Fibroblast of mammary gland (primary cell): ENCODE data around the gene MPDU1.

ENCODE experiments used
- DNase-seq: peaks from one replicate; pipeline ENCODE4 v3.0.0-alpha.2; 2010; ENCODE audit warnings: low read depth
- H3K4me3 ChIP-seq: 2 replicates; pipeline ENCODE4 v1.5.1; 2011; ENCODE audit warnings: low read depth, mild to moderate bottlenecking, low read length, moderate library complexity; ENCODE audit not compliant: control insufficient read depth
- CTCF ChIP-seq: conservative IDR thresholded peaks from 2 replicates; pipeline ENCODE4 v1.5.1; 2011; ENCODE audit warnings: low read depth, low read length, inconsistent platforms; ENCODE audit not compliant: control insufficient read depth, insufficient read depth

Gene MPDU1

GRCh38 chr17:7636163-7636562 lies 52.5 kb downstream of the MPDU1 start:
- no peak for TF ChIP-seq CTCF
- DNase-seq, result no peak
- H3K4me3 ChIP-seq, result no peak overlapping the region
